Colonic mucosa (tissue), 4 donors: ENCODE data around the gene CABCOCO1. TPM values are rescaled to one million over a fixed set of nuclear protein-coding genes. Genes with fewer than 3 reads are reported as not detected.

Source experiments
- DNase-seq: peaks from one replicate; pipeline ENCODE4 v3.0.0-alpha.2; 2020
- H3K27ac ChIP-seq: fragments of 200-600 bp; one replicate; pipeline ENCODE4 v1.8.0; 2021
- H3K27me3 ChIP-seq: fragments of 200-600 bp; one replicate; pipeline ENCODE4 v1.8.0; 2021
- H3K36me3 ChIP-seq: fragments of 200-600 bp; one replicate; pipeline ENCODE4 v1.8.0; 2021
- H3K4me1 ChIP-seq: fragments of 200-600 bp; one replicate; pipeline ENCODE4 v1.8.0; 2021; ENCODE audit warnings: mild to moderate bottlenecking
- H3K4me3 ChIP-seq: fragments of 200-600 bp; one replicate; pipeline ENCODE4 v1.8.0; 2021
- H3K9ac ChIP-seq, 2 donors: one replicate each; pipeline ENCODE4 v1.7.0; 2013; ENCODE audit warnings: control low read depth in 2 of 2, low read depth in 2 of 2, low read length in 2 of 2
- H3K9me3 ChIP-seq: fragments of 200-600 bp; one replicate; pipeline ENCODE4 v1.8.0; 2021
- CTCF ChIP-seq: fragments of 200-600 bp; IDR thresholded peaks from one replicate; pipeline ENCODE4 v1.8.0; 2022; ENCODE audit warnings: antibody characterized with exemption, mild to moderate bottlenecking
- intact Hi-C: fragments of 100-400 bp; cut with DNase I; formaldehyde crosslinking; loops from one replicate; pipeline ENCODE4 v1.14.1; 2022
- total RNA-seq, 2 donors: library from RNA; stranded (reverse); fragmentation: NEBNext Ultra II Directional in 1 of 2; extraction: Animal tissue kit (Norgen Biotek cat#: 25700) in 1 of 2; gene quantifications; one replicate each; pipeline ENCODE4 v1.2.1, GENCODE V29; 2021
- donor health status: healthy.
- donor health status: DM: no; HTN: no; CAD: no.
- donor health status: DM: no; HTN: no; CAD: no.

The CABCOCO1 gene
- total RNA-seq, 2 donors from 2014 or later = not detected

- no peaks in the 10 kb centered on the region for H3K27me3 ChIP-seq
- H3K4me1 ChIP-seq = no peaks in the 10 kb centered on the region
- TF ChIP-seq CTCF = no peak
- no peak overlapping the region for H3K27ac ChIP-seq
- intact Hi-C loops = no loop called here
- DNase-seq = no peak
- no peak overlapping the region for H3K9ac ChIP-seq
- no peak overlapping the region for H3K4me3 ChIP-seq
- no peaks in the 10 kb centered on the region for H3K36me3 ChIP-seq
- no peaks in the 10 kb centered on the region for H3K9me3 ChIP-seq
Observed at GRCh38 chr10:61663466-61663865, 737 bp downstream of the CABCOCO1 start.

GRCh38 chr10:61664985-61665384, 2.3 kb downstream of the CABCOCO1 start:
- intact Hi-C loops = no loop called here
- Histone ChIP-seq H3K4me3 (no peak overlapping the region), H3K4me1 (no peaks in the 10 kb centered on the region), H3K27me3 (no peaks in the 10 kb centered on the region), H3K9ac (no peak overlapping the region), H3K9me3 (no peaks in the 10 kb centered on the region), H3K27ac (no peak overlapping the region), H3K36me3 (no peaks in the 10 kb centered on the region)
- TF ChIP-seq CTCF = no peak
- no peak for DNase-seq

DNA sequence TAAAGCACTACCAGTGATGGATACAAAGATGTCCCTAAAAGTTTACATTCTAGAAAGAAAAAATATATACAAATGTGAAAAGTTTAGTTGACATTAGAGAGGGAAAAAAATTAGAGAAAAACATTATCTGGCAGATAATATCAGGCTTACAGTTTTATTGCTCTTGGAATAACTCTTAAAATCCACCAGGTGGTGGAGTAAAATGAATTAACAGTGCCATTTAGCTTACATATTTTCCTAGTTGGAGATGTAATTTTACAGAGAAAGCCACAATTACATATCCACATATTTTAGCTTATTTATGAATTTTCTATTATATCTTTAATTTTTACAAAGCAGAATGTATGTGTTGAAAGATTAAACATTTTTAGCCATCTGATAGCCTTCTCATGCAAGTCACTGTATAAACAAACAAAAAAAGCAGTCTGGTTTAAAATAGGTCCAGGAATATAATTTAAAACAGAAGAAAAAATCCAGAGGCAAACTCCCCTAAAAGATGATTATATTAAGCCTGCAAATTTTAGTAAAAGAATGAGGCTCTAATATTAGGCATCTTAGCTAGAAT, 6.5 kb downstream of the CABCOCO1 start:
- Histone ChIP-seq H3K36me3 (no peaks in the 10 kb centered on the region), H3K27ac (no peak overlapping the region), H3K4me1 (no peaks in the 10 kb centered on the region), H3K9ac (no peak overlapping the region), H3K27me3 (no peaks in the 10 kb centered on the region), H3K4me3 (no peak overlapping the region), H3K9me3 (no peaks in the 10 kb centered on the region)
- intact Hi-C loops = no loop called here
- TF ChIP-seq CTCF = no peak
- DNase-seq = no peak

DNA sequence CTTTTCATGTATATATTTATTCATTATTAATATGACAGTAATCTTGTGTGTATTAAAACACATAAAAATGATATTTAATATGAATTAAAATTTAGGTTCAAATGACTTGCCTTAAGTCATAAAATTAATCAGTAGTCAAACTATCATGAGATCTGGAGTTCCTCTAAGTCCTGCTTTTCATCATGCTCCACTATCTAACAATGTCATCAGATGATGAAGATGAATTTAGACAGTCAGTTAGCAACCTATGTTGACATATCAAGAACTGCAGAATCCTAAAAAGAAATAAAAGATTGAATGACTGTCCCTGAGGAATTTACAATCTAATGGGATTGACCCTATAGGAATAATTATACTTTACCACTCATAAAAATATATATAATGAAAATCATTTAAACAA, 7.1 kb downstream of the CABCOCO1 start:
- Histone ChIP-seq H3K27ac (no peak overlapping the region), H3K27me3 (no peaks in the 10 kb centered on the region), H3K9ac (no peak overlapping the region), H3K9me3 (no peaks in the 10 kb centered on the region), H3K4me1 (no peaks in the 10 kb centered on the region), H3K4me3 (no peak overlapping the region), H3K36me3 (no peaks in the 10 kb centered on the region)
- DNase-seq = no peak
- intact Hi-C loops = no loop called here
- no peak for TF ChIP-seq CTCF

DNA sequence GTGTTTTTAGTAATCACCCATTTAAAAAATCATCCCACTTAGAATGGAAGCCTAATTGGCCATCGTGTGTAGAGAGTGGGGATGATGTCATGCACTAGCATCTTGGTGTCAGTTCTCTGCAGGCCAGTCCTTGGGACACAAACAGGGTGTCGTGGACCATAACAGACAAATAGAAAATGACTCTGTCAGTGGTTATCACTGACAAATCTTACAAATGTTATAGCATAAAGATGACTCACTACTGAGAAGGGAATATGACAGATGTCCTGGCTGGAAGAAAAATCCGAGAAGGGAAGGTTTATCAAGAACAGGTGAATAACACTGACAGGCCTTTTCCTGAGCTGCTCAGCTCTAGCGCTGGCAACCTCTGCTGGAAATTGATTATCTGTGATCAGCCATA, 10.6 kb downstream of the CABCOCO1 start:
- Histone ChIP-seq H3K4me3 (no peak overlapping the region), H3K9me3 (no peaks in the 10 kb centered on the region), H3K27ac (no peak overlapping the region), H3K9ac (no peak overlapping the region), H3K4me1 (no peaks in the 10 kb centered on the region), H3K27me3 (no peaks in the 10 kb centered on the region), H3K36me3 (no peaks in the 10 kb centered on the region)
- TF ChIP-seq CTCF = no peak
- intact Hi-C loops = no loop called here
- no peak for DNase-seq
